Measurements from ENCODE around the gene TM7SF2. TPM values are rescaled to one million over a fixed set of nuclear protein-coding genes. Genes with fewer than 3 reads are reported as not detected.

Gene TM7SF2
- total RNA-seq = 54.6 TPM

GRCh38 chr11:65111744-65112545 is at the start of gene TM7SF2:
TSS of gene TM7SF2 (plus strand) at chr11:65111872. CDS start at chr11:65112016, 144 bp downstream.
- DNase-seq (ENCODE audit: low spot score in 2 of 2) = peak; percentile 99
- no peak for FAIRE-seq

GRCh38 chr11:65063532-65063931 is 48.1 kb upstream of the TM7SF2 start:
- FAIRE-seq = no peak
- DNase-seq (ENCODE audit: low spot score in 2 of 2) = no peak

- FAIRE-seq = no peak
- no peak for DNase-seq (ENCODE audit: low spot score in 2 of 2)
Observed at GRCh38 chr11:65064847-65065240, 46.8 kb upstream of the TM7SF2 start.

- FAIRE-seq (no peak), DNase-seq (ENCODE audit: low spot score in 2 of 2) (no peak)
Observed at GRCh38 chr11:65065851-65066250, 45.8 kb upstream of the TM7SF2 start.

- FAIRE-seq = no peak
- no peak for DNase-seq (ENCODE audit: low spot score in 2 of 2)
Observed at GRCh38 chr11:65066315-65066714, 45.4 kb upstream of the TM7SF2 start.

GRCh38 chr11:65066805-65067291 is 44.8 kb upstream of the TM7SF2 start:
- DNase-seq (ENCODE audit: low spot score in 2 of 2) (no peak), FAIRE-seq (no peak)

- FAIRE-seq (no peak), DNase-seq (ENCODE audit: low spot score in 2 of 2) (no peak)
Observed at GRCh38 chr11:65067446-65067845, 44.2 kb upstream of the TM7SF2 start.

- FAIRE-seq (no peak), DNase-seq (ENCODE audit: low spot score in 2 of 2) (no peak)
Observed at GRCh38 chr11:65069217-65069616, 42.5 kb upstream of the TM7SF2 start.

- DNase-seq (ENCODE audit: low spot score in 2 of 2) (no peak), FAIRE-seq (no peak)
Observed at GRCh38 chr11:65071907-65072630, 39.6 kb upstream of the TM7SF2 start.

- FAIRE-seq (no peak), DNase-seq (ENCODE audit: low spot score in 2 of 2) (no peak)
Observed at GRCh38 chr11:65072631-65072966, 39.1 kb upstream of the TM7SF2 start.

GRCh38 chr11:65077451-65077850 is 34.2 kb upstream of the TM7SF2 start:
- FAIRE-seq = no peak

GRCh38 chr11:65078151-65078550 is 33.5 kb upstream of the TM7SF2 start:
- DNase-seq (ENCODE audit: low spot score in 2 of 2) (no peak), FAIRE-seq (no peak)

More at GRCh38 chr11:65077451-65077850, 34.2 kb upstream of the TM7SF2 start:
- no peak for DNase-seq (ENCODE audit: low spot score in 2 of 2)

- no peak for FAIRE-seq
- no peak for DNase-seq (ENCODE audit: low spot score in 2 of 2)
Observed at GRCh38 chr11:65078786-65079342, 32.8 kb upstream of the TM7SF2 start.

GRCh38 chr11:65083134-65083833 is 28.4 kb upstream of the TM7SF2 start:
- no peak for FAIRE-seq
- DNase-seq (ENCODE audit: low spot score in 2 of 2) = no peak

- DNase-seq (ENCODE audit: low spot score in 2 of 2) (peak; percentile 97 to 99), FAIRE-seq (no peak)
Observed at GRCh38 chr11:65083834-65084597, 27.7 kb upstream of the TM7SF2 start, which contains the start of the genes CDCA5 and ZFPL1. TSS of gene CDCA5 (minus strand) at chr11:65084040. CDS start at chr11:65083978, 62 bp downstream. TSS of gene ZFPL1 (plus strand) at chr11:65084222. CDS start at chr11:65084699, 477 bp downstream.

- FAIRE-seq = no peak
- no peak for DNase-seq (ENCODE audit: low spot score in 2 of 2)
Observed at GRCh38 chr11:65084598-65085375, 26.9 kb upstream of the TM7SF2 start.

GRCh38 chr11:65085446-65085845 is 26.2 kb upstream of the TM7SF2 start:
- DNase-seq (ENCODE audit: low spot score in 2 of 2) (no peak), FAIRE-seq (no peak)

- FAIRE-seq (no peak), DNase-seq (ENCODE audit: low spot score in 2 of 2) (no peak)
Observed at GRCh38 chr11:65086809-65087208, 24.9 kb upstream of the TM7SF2 start.

- DNase-seq (ENCODE audit: low spot score in 2 of 2) = no peak
- no peak for FAIRE-seq
Observed at GRCh38 chr11:65087216-65087615, 24.5 kb upstream of the TM7SF2 start.

Measured in frontal cortex (tissue), 4 donors.